OCI-LY7 (cell line): Measurements from ENCODE around the gene IRGQ.

Experiments used
- EZH2phosphoT487 ChIP-seq: fragments of 200-600 bp; sonication (generic); IDR thresholded peaks from 2 replicates; pipeline ENCODE4 v1.6.1; 2018; ENCODE audit warnings: low read depth, borderline replicate concordance, mild to moderate bottlenecking, mixed run types, antibody characterized with exemption, low read length, moderate library complexity, mixed read lengths
- TF ChIP-seq, protein P1 (sequence below): fragments of 200-600 bp; sonication (generic); conservative IDR thresholded peaks from 2 replicates; pipeline ENCODE4 v1.5.1; 2014; ENCODE audit warnings: mild to moderate bottlenecking, antibody characterized with exemption, low read length, moderate library complexity, mixed read lengths

DNA sequence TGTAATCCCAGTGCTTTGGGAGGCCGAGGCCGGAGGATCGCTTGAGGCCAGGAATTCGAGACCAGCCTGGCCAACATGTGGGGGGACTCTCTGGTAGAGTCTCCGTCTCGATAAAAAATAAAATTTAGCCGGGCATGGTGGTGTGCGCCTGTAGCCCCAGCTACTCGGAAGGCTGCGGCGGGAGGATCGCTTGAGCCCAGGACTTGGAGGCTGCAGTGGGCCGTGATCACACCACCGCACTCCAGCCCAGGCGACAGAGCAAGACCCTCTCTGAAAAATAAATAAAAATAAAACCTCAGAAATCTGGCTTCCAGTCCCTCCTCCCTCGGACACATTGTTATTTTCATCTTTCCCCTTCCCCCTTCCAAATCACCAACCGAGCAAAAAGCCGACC lies 332 bp downstream of the IRGQ start:
- TF ChIP-seq, protein P1, sequence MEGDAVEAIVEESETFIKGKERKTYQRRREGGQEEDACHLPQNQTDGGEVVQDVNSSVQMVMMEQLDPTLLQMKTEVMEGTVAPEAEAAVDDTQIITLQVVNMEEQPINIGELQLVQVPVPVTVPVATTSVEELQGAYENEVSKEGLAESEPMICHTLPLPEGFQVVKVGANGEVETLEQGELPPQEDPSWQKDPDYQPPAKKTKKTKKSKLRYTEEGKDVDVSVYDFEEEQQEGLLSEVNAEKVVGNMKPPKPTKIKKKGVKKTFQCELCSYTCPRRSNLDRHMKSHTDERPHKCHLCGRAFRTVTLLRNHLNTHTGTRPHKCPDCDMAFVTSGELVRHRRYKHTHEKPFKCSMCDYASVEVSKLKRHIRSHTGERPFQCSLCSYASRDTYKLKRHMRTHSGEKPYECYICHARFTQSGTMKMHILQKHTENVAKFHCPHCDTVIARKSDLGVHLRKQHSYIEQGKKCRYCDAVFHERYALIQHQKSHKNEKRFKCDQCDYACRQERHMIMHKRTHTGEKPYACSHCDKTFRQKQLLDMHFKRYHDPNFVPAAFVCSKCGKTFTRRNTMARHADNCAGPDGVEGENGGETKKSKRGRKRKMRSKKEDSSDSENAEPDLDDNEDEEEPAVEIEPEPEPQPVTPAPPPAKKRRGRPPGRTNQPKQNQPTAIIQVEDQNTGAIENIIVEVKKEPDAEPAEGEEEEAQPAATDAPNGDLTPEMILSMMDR, result no peak
- no peak for TF ChIP-seq EZH2phosphoT487
